Stimulated activated CD4-positive, alpha-beta T cell treated with anti-CD3 and anti-CD28 coated beads, Interleukin-12 subunit alpha, Interleukin-12 subunit beta, amount 100 ng/mL, for 24 hours (primary cell): ENCODE results near the gene HLA-DQB2.
"Not testable (repeated sequence)": the region's sequence is repeated elsewhere in the genome, so short reads cannot be mapped to it uniquely, and the experiment has no call there.

Source experiments
- DNase-seq, 2 experiments: peaks; one replicate each; pipeline ENCODE4 v3.0.0-alpha.2; 2020; ENCODE audit warnings: low read depth in 2 of 2

Gene HLA-DQB2

DNA sequence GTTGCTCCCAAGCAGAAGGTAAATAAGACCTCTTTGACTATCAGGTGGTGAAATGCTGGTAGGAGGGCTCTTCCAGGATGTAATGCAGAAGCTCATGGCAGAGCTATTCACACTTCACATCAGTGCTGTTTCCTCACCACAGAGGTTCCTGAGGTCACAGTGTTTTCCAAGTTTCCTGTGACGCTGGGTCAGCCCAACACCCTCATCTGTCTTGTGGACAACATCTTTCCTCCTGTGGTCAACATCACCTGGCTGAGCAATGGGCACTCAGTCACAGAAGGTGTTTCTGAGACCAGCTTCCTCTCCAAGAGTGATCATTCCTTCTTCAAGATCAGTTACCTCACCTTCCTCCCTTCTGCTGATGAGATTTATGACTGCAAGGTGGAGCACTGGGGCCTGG lies 17.7 kb downstream of the HLA-DQB2 start:
- not testable (repeated sequence) for DNase-seq

DNA sequence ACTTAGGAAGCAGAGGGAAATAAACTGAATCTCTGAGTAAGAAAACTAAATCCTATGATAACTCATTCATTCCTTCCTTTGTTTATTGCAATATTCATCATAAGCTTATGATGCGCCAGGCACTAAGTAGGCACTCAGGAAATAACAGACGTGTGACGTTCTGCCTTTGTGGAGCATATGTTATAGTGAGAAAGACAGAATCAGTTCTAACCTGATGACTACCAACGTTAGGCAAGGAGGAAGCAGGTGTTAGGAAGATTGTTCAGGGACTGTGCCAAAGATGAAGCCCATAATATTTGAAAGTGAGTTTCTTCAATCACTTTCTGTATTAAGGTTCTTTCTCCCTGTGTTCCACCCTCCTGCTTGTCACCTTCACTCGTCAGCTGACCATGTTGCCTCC lies 18.6 kb downstream of the HLA-DQB2 start:
- no peak for DNase-seq

DNA sequence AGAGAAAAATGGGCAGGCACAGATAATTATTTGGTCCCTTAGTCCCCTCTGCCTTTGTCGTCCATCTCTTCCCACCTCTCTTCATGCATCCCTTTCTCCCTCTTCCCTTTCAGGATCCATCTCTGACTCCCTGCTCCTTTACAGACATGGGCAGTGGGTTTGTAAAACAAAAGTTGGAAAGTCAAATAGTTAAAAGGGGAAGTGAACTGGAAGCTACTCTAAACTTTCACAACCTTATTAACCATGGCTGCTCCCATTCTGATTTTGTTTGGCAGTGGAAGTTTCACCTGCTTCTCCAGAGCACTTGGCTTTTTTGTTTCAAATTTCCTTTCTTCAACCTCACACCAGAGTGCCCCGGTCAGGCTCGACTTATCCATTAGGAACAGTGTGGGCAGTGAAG lies 21.0 kb downstream of the HLA-DQB2 start:
- DNase-seq = no peak

DNA sequence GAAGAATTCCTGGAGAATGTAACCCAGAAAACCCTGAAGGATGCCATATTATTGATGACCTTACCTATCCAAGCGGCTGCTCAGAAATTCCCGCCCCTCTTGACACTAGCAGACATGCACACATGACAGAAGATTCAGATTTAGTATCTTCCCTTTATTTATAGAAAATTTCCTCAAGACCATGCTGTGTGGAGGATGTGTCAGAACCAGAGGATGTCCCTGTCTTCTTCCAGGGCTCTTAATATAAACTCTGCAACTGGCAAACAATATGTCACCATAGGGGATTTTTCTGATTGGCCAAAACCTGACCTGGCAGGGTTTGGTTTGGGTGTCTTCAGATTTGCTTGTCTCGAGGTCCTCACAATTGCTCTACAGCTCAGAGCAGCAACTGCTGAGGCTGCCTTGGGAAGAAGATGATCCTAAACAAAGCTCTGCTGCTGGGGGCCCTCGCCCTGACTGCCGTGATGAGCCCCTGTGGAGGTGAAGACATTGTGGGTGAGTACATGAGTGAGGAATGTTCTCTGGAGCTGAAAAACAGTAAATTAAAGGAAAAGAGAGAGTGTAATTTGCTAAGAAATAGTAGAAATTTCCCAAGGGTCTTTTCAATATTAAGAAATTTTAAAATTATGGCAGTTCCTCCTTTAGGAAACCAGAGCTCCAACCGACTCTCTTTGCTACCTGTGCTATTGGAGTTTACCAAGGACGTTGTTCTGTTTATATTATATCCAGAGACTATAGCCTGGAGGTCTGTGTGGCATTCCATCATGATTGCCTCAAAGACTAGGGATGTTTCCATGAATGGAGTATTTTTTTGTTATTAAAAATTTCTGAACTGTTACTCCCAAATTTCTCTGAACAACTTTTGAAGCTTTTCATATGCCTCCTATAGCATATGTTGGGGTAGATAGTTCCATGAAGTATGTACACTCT lies 22.0 kb downstream of the HLA-DQB2 start, which contains the start of gene HLA-DQA2:
Gene HLA-DQA2 (plus strand): TSS at position 361 of the 930 bp plus-strand sequence. CDS start 53 bp downstream, at position 414.
- DNase-seq = no peak

DNA sequence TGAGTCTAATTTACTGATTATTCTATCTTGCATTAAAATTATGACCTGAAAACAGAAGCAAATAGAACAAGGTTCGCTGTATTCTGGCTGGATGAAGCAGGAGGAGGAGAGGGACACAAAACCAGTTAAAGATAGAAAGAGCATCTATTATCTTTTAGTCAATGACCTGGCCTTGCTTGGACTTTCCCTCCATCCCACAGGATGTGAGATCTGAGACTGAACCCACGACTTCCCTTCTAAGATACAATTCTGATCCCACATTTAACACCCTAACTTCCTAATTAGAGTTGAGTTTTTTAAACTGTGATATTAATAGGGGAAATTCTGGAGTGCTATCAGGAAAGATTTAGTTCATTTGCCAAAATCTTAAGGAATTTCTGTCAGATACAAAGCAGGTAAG lies 25.2 kb downstream of the HLA-DQB2 start:
- no peak for DNase-seq

GRCh38 chr6:32718879-32719278 lies 44.5 kb downstream of the HLA-DQB2 start:
- DNase-seq = no peak

GRCh38 chr6:32716396-32716795 lies 46.9 kb downstream of the HLA-DQB2 start:
- DNase-seq = no peak

- DNase-seq = no peak
Observed at GRCh38 chr6:32713241-32713640, 50.1 kb downstream of the HLA-DQB2 start.

GRCh38 chr6:32709625-32710024 lies 53.7 kb downstream of the HLA-DQB2 start:
- no peak for DNase-seq
